Esophagus muscularis mucosa (tissue), 3 donors: ENCODE results near the gene BMPR1B.

ENCODE experiments used
- POLR2A ChIP-seq: fragments of 450-650 bp; IDR thresholded peaks from one replicate; pipeline ENCODE4 v1.6.1; 2017; ENCODE audit warnings: antibody characterized with exemption, moderate library complexity, mild to moderate bottlenecking, low read depth
- POLR2AphosphoS5 ChIP-seq, 2 donors: sonication (generic); formaldehyde crosslinking; IDR thresholded peaks; one replicate each; pipeline ENCODE4 v1.6.1; 2017; ENCODE audit warnings: antibody characterized with exemption in 2 of 2
- TF ChIP-seq, protein P1 (sequence below), 3 experiments: fragments of 200-600 bp in 2 of 3; fragments of 450-650 bp in 1 of 3; sonication (generic) in 2 of 3; IDR thresholded peaks; one replicate each; pipeline ENCODE4 v1.5.1; 2017 to 2019; ENCODE audit warnings: antibody characterized with exemption in 3 of 3, mild to moderate bottlenecking in 2 of 3, moderate library complexity in 1 of 3

DNA sequence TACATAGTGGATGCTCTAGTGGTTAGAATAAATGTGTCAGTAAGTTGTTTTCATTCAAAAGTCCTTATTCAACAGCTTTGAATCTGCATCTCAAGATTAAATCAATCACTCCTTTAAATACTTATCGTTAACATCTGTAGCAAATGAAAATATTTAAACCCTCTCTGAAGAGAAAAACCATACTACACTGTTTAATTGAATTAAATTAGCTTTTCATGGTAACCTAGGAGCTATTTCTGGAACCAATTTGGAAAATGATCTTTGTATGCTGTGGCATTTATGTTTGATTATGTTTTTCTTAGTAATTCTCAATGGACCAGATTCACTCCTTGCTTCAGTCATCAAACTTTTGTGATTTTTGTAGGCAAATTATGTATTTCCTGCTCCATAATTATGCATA lies 9.7 kb downstream of the BMPR1B start:
- TF ChIP-seq, protein P1, sequence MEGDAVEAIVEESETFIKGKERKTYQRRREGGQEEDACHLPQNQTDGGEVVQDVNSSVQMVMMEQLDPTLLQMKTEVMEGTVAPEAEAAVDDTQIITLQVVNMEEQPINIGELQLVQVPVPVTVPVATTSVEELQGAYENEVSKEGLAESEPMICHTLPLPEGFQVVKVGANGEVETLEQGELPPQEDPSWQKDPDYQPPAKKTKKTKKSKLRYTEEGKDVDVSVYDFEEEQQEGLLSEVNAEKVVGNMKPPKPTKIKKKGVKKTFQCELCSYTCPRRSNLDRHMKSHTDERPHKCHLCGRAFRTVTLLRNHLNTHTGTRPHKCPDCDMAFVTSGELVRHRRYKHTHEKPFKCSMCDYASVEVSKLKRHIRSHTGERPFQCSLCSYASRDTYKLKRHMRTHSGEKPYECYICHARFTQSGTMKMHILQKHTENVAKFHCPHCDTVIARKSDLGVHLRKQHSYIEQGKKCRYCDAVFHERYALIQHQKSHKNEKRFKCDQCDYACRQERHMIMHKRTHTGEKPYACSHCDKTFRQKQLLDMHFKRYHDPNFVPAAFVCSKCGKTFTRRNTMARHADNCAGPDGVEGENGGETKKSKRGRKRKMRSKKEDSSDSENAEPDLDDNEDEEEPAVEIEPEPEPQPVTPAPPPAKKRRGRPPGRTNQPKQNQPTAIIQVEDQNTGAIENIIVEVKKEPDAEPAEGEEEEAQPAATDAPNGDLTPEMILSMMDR (IDR thresholded peaks at IDR 0.05), result no peak
- no peak for TF ChIP-seq POLR2AphosphoS5 (IDR thresholded peaks at IDR 0.05)
- TF ChIP-seq POLR2A, result no peak
